NB4 (cell line): Measurements from ENCODE around the gene IRF1.

Experiments
- CTCF ChIP-seq: IDR thresholded peaks from one replicate; pipeline ENCODE4 v1.5.1; 2012; ENCODE audit warnings: low read depth, low read length
- MAX ChIP-seq: IDR thresholded peaks from 2 replicates; pipeline ENCODE4 v1.6.1; 2011; ENCODE audit warnings: low read depth, low read length
- MYC ChIP-seq: IDR thresholded peaks from 2 replicates; pipeline ENCODE4 v1.6.1; 2011; ENCODE audit warnings: low read depth, low read length
- POLR2A ChIP-seq: IDR thresholded peaks from 2 replicates; pipeline ENCODE4 v1.6.1; 2011; ENCODE audit warnings: mild to moderate bottlenecking; ENCODE audit not compliant: insufficient read length; ENCODE audit errors: extremely low read depth

- no peak for TF ChIP-seq POLR2A
- no peak for TF ChIP-seq CTCF
- no peak for TF ChIP-seq MAX
- TF ChIP-seq MYC, result no peak
Observed at GRCh38 chr5:132480042-132480441, 10.5 kb downstream of the IRF1 start.
